GM19324 (cell line): ENCODE data around the gene ALCAM.

Experiments
- ATAC-seq: cut with Tn5 transposase; IDR thresholded peaks from one replicate; pipeline ENCODE4 v1.9.1; 2021; ENCODE audit warnings: mild to moderate bottlenecking, moderate library complexity; ENCODE audit not compliant: unreplicated experiment, low FRiP score

Gene ALCAM

GRCh38 chr3:105614288-105615030 lies 247.8 kb downstream of the ALCAM start:
- no peak for ATAC-seq

DNA sequence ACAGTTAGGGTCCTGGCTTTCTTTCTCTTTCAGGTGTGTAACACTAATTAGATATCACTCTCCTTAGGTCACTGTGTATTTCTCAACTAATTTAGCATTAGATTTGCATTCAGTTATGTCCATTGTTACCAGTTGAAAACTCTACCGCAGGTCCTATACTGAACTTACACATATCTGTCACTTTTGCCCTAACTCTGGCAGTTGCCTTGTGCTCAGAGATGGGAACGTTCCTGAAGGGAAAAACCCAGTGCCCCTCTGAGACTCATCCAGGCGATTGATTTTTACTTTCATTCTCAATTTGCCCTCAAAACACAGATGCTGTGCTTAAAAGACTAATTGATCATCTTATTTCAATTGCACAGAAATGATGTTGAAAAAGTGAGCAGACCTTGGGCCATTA lies 249.1 kb downstream of the ALCAM start:
- ATAC-seq: no peak

DNA sequence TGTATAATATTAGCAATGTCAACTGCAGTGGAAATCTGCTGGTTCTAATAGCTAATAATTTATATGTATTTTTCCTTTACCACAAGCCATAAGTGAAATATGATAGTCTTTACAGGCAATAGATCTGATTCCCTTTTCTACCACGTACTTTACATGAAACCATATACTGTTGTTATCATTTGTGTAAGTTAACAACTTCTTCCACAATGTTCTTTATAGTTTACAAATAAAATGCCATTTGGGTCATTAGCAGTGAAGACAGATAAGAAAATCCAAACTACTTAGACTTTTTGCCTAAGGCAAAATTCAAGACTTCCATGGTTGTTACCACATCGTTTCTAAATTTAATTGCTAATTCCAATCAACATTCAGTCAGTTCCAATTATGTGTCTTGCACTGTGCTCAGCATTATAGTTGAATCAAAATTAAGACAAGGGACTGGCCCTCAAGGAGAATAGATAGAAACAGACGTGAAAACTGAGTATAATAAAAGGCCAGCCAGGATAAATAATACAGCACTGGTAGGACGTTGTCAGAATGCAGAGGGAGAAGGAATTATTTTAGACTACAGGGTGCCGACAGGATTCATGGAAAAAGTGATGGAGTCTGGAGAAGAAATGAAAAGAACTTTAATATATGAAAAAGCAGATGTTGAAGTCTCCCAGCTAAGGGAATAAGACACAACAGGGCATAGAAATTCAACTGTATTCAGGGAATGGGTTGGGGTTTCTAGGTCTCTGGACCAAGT lies 249.8 kb downstream of the ALCAM start:
- no peak for ATAC-seq

DNA sequence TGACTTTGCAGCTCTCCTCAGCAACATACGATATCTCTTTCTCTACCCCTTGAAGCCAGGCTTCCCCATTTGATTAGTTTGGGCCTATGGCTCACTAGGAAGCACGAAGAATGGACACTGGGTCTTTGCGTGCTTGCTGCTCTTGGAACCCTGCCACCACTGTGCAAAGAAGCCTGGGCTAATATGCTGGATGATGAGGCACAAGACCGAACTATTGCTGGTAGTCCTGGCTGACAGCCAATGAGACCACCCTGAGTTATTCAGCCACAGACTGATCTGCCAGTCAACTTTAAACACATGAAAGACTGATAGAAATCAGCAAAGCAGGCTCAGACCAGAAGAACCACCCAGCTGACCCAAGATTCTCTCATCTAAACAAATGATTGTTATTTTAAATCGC lies 251.8 kb downstream of the ALCAM start:
- no peak for ATAC-seq

- no peak for ATAC-seq
Measured at GRCh38 chr3:105619651-105620050, 252.9 kb downstream of the ALCAM start.

GRCh38 chr3:105620236-105620635 lies 253.5 kb downstream of the ALCAM start:
- no peak for ATAC-seq

- ATAC-seq: no peak
Measured at GRCh38 chr3:105622169-105622568, 255.5 kb downstream of the ALCAM start.
